ENCODE data around the gene KREMEN1. TPM values are rescaled to one million over a fixed set of nuclear protein-coding genes. Genes with fewer than 3 reads are reported as not detected.

The KREMEN1 gene
- total and polyA plus RNA-seq, 2 of the 4 experiments (the other 2 are of a cell fraction): 2.9 to 4.6 TPM

DNA sequence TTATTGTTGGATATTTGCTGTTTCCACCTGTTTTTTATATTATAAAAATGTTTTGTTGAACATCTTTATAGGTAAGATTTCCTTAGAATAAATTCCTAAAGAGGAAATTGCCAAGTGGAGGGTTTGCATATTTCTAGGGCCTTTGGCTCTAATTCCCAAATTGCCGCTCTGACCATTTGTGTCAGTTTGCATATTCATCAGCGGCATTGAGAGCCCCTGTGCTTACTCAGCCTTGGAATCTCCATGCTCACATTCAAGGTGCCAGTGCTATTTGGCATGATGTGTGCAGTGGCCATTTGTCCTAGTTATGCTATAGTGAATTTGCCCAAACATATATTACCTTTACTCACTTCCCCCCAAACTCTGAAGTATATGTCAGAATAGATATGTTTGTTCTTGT, 25.5 kb downstream of the KREMEN1 start:
- in situ Hi-C loops (cut with MboI; ENCODE audit: low sequenced_read_pairs) (no loop called here), dilution Hi-C loops (cut with HindIII; ENCODE audit: low sequenced_read_pairs, unreplicated experiment) (no loop called here), intact Hi-C loops (cut with micrococcal nuclease) (no loop called here)
- Histone ChIP-seq H3K9ac (ENCODE audit: low read depth, low read length) (no peak overlapping the region), H2AK5ac (ENCODE audit: low read depth, low read length) (no peak overlapping the region), H2AFZ (replicated peaks; ENCODE audit: low read length, poor library complexity) (no peak overlapping the region), H3K4me3 (ENCODE audit: insufficient read depth, low read depth, low read length) (no peak overlapping the region), H4K8ac (ENCODE audit: low read depth in 2 of 2, low read length in 2 of 2) (no peak overlapping the region), H3K79me1 (ENCODE audit: low read depth in 1 of 2, low read length in 2 of 2) (no peaks in the 10 kb centered on the region), H3K4me1 (ENCODE audit: control insufficient read depth, insufficient read depth, low read length) (peaks cover 11% of the 10 kb centered on the region), H2BK15ac (ENCODE audit: low read depth, low read length) (no peak overlapping the region), H3K14ac (replicated peaks; ENCODE audit: low read depth, low read length) (no peak overlapping the region), H3K23ac (ENCODE audit: low read depth, low read length) (no peak overlapping the region), H3K27ac (ENCODE audit: insufficient read depth, low read length) (no peak overlapping the region), H2BK120ac (ENCODE audit: low read depth, low read length) (no peak overlapping the region), H4K5ac (ENCODE audit: low read depth, low read length) (no peak overlapping the region), H4K91ac (ENCODE audit: insufficient read depth, low read depth, low read length) (no peak overlapping the region), H2BK20ac (ENCODE audit: low read depth, low read length) (no peak overlapping the region), H4K20me1 (ENCODE audit: insufficient read depth, low read length) (no peaks in the 10 kb centered on the region), H3K4me2 (ENCODE audit: low read depth, low read length) (no peak overlapping the region), H2AK9ac (replicated peaks; ENCODE audit: low read depth, low read length, poor library complexity) (no peak overlapping the region), H3K36me3 (ENCODE audit: control insufficient read depth, insufficient read depth, low read length) (peaks cover 7% of the 10 kb centered on the region; the same call in 1 of the 2 replicates), H3K27me3 (ENCODE audit: control insufficient read depth, insufficient read depth, low read length) (no peaks in the 10 kb centered on the region), H2BK5ac (ENCODE audit: low read depth, low read length, poor library complexity, severe bottlenecking) (no peak overlapping the region), H3K9me1 (ENCODE audit: insufficient read depth, low read length) (peaks cover 6% of the 10 kb centered on the region; the same call in 1 of the 2 replicates), H3K18ac (ENCODE audit: low read depth, low read length) (no peak overlapping the region), H3K9me3 (ENCODE audit: control insufficient read depth, insufficient read depth, low read length) (no peaks in the 10 kb centered on the region), H3K4ac (ENCODE audit: low read depth, low read length) (no peak overlapping the region), H3K56ac (ENCODE audit: extremely low read depth, insufficient read depth, low read length) (no peak overlapping the region)
- DNase-seq (no peak), ATAC-seq (ENCODE audit: low read depth) (no peak)
- 100% methylated on average over 1 of the region's 2 CpGs; no CpG with 5 or more reads in 1 of the 2 experiments for WGBS, 2 experiments (ENCODE audit: extremely low coverage in 2 of 2, insufficient read length in 1 of 2)
- TF ChIP-seq FOS (IDR thresholded peaks at IDR 0.05; ENCODE audit: low read depth, low read length) (no peak), POLR2A (IDR thresholded peaks at IDR 0.05; ENCODE audit: low read depth, low read length) (no peak), RAD21 (IDR thresholded peaks at IDR 0.05; ENCODE audit: low read length) (no peak), MAZ (IDR thresholded peaks at IDR 0.05; ENCODE audit: borderline replicate concordance, low read depth, low read length) (no peak)
- TF ChIP-seq, protein P1, sequence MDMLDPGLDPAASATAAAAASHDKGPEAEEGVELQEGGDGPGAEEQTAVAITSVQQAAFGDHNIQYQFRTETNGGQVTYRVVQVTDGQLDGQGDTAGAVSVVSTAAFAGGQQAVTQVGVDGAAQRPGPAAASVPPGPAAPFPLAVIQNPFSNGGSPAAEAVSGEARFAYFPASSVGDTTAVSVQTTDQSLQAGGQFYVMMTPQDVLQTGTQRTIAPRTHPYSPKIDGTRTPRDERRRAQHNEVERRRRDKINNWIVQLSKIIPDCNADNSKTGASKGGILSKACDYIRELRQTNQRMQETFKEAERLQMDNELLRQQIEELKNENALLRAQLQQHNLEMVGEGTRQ (IDR thresholded peaks at IDR 0.05; ENCODE audit: low read depth, low read length): no peak
- ChIA-PET CTCF (no interaction called here), POLR2A (ENCODE audit: unreplicated experiment) (no interaction called here)
- no TSS peak for BruUV-seq (replicated peaks)
